MM.1S (cell line): ENCODE results near the gene DIP2C.

Source experiments
- CTCF ChIP-seq: fragments of 300-600 bp; sonication (generic); IDR thresholded peaks from 2 replicates; pipeline ENCODE4 v1.5.1; 2016; ENCODE audit warnings: antibody characterized with exemption, low read length, mixed read lengths
- EZH2 ChIP-seq: fragments of 300-600 bp; sonication (generic); optimal IDR thresholded peaks from 2 replicates; pipeline ENCODE3; 2017; ENCODE audit warnings: low read depth, mild to moderate bottlenecking, antibody characterized with exemption, low read length, mixed read lengths
- EZH2phosphoT487 ChIP-seq: fragments of 300-600 bp; sonication (generic); IDR thresholded peaks from 2 replicates; pipeline ENCODE4 v1.6.1; 2018; ENCODE audit warnings: antibody characterized with exemption, low read length

GRCh38 chr10:269440-270074 is 419.9 kb downstream of the DIP2C start:
- no peak for TF ChIP-seq CTCF
- no peak for TF ChIP-seq EZH2phosphoT487
- TF ChIP-seq EZH2: no peak
